ENCODE measurements around the gene NACAD.

NACAD gene

DNA sequence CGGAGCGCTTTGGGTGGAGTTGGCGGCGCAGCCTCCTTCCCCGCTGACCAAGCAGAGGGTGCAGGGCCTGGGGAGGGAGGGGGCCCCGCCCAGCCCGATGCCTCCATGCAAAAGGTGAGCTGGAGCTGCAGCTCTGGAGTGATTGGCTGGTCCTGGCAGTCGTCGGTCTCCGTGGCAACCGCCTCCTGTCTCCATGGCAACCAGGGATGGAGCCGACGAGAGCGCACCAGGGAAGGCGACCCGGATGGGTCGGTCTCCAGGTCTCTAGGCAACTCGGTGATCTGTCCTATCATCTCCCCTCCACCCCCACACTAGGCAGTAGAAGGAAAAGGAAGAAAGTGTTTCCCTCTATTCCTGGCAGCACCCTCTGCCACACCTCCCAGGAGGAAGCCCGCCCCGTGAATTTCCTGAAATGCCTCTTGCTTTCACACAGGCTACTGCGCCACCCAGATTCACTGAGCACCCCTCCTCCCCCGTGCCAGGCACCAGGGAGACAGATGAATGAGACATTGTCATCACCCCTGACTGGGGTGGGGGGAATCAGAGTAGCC lies 647 bp upstream of the NACAD start:
- peak; percentile 39 for DNase-seq

DNA sequence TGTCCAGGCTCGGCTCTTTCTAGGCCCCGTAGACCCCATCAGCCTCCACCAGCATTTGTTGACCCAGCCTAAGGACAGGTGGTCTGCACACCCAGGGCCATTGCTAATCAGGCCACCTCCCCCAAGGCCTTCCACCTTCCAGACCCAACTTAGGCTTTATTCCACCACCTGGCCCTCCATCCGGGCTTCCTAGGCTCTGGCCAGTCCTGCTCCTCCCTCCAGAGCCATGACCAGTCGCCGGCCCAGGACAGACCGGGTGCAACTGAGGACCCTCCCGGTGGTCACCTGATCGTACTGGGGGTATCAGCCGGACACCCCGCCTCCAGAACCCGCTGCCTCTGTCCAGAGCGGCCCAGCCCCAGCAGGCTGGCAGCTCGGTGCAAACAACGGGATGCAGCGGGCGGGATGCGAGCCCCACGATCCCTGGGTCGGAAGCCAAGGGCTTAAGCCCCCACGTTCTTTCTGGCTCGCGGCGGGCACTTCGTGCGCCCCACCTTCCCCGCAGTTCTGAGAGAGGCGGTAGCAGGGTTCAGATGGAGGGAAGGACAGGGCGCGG lies 545 bp downstream of the NACAD start:
- DNase-seq: no peak

DNA sequence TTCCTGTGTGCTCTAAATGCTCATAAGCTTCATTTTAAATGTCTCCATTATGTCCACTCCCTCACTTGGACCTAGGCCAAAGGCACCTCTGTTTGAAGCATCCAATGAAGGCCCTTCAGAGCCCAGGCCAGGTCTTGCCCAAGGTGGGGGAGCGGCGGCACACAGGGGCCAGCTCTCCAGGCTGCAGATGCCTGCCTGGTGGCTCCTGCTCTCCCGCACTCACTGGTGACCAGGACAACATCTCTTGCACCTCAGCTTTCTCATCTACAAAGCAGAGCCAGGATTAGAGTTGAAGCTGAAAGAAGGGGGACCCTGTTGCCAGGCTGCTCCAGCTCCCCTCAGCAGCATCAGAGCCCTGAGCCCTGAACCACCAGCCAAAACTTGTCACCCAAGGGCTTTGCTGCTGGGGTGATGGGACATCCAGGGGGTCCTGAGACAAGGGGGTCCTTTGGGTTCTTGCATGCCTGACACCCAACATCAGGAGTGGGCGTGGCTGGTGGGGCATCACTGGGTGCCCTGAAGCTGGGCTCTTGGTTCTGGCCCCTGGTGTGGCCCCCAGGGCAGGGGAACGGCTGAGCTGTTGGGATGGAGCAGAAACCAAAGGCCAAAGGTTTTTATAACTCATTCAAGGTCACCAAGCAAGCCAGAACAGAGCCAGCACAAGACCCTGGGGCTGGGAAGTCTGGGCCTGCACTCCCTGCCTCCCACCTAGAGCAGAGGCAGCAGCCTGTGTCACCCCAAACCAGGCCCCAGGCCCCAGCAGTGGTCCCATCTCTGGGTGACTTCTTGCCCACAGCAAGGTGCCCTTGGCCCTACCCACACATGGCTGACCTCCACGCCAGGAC lies 1.2 kb downstream of the NACAD start:
- DNase-seq: no peak

DNA sequence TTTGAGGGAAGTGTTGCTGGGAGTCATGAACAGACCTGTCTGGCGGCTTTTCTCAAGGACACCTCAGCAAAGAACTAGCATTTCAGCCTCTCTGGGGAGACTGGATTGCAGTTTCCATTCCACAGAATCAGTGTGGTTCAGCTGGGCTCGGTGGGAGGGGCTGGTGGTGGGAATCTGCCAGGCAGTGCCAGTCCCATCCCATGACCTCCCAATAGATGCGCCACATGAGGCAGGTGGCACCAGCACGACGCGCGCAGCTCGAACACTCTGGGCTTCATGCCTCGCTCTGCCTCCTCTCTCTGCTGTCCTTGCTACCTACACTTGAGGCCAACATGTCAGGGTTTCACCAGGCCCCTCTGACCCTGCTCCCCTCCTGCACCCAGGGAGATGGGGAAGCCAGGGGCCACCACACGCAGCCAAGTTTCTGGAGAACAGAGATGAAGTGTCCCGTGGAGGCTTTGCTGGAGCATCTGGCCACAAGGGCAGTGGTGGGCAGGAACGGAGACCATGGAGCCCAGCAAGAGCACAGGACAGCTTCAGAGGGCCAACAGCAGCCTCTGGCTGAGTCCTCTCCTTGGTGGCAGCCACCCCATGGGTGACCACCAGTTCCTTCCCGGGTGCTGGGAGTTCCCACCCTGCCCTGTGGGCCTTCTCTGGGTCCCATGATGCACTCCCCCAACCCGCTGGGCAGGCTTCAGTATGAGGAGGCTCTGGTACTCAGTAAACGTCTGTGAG lies 2.3 kb downstream of the NACAD start:
- DNase-seq: no peak

DNA sequence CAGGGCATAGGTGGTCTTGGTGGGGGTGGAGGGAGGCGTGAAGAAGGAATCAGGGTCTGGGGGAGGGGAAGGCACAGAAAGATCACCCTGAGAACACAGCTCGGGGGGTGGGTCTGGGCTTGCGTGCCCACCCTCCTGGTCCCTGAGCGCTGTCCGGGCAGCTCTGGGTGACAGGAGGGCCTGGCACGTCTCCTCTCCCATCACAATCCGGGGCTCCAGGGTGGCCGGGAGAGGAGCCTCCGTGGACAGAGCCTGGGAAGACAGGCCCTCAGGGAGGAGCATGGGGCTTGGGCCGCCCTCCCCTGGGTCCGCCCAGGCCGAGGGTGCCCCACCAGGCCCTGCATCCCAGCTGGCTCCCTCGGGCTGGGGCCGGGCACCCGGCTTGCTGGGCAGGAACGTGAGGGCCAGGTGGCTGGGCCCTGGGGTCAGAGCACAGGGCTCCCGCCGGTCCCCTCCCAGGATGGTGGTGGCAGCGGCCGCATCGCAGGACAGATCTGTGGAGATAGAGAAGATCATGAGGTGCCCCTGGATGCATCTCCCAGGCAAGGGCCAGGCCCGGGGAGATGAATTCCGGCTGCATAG lies 3.1 kb downstream of the NACAD start:
- DNase-seq: no peak

DNA sequence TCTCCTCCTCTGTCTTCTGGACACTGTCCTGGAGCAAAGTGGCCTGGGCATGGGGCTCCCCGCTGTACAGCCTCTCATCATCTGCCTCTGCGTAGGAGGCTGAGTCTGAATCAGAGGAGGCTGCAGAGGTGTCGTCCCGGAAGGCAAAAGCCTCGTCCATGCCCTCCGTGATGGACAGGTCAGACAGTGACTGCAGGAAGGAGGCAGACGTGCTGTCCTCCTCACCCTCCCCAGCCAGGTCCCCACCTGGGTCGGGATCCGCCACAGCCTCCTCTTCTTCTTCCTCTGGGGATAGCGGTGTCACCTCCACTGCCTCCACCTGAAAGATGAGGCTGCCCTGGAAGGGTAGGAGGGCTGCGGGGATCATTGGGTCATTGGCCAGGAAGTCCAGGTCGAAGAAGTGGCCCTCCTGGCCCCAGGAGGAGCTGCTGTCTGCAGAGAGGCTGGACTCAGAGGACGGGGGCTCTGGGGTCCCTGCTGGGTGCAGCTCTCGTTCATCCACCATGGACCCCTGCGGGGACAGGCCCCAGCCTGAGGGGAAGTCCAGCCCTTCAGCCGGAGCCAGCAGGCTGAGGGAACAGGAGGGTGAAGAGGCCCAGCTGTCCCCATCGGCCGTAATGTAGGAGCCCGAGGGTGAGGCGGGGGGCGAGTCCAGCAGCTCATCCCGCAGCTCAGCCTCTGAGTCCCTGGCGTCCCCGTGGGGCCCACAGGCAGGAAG lies 3.7 kb downstream of the NACAD start:
- DNase-seq: no peak

DNA sequence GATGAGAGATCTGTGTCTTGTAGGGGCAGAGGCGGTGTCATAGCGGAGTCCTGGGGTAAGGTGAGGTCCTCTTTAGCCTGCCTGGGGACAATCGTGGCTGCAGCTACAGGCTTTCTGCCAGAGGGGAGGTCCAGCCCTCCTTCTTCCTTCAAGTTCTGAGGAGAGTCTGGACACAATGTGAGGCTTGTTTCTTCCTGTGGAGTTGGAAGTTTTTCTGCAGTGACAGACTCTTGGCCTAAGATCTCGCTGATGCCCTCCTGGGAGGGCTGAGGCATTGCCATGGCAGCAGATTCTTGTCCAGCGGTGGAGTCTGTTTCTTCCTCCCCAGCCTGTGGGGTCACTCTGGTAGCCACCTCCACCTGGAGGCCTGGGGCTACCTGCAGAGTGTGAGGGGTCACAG lies 4.4 kb downstream of the NACAD start:
- no peak for DNase-seq

DNA sequence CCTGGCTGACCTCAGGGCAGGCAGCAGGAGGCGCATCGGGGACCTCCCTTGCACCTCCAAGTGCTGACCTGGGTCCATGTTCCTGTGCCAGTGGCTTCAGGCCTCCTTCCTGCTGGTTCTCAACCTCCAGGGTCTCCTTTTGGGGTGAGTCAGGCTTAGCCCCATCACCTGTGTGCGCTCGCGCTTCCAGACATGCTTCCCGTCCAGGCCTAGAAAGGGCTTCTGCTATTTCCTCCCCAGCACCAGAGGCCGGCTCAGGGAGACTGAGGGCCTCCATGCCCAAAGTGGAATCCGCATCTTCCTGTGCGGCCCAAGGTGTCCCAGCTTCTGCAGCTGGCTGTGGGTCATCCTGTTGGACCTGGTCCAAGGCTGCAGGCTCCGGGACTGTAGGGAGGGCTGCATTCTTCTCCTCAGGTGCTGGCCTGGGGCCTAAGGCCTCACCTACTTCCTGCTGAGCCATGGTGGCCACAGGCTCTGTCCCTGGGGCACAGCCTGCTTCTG lies 5.9 kb downstream of the NACAD start:
- DNase-seq: no peak

DNA sequence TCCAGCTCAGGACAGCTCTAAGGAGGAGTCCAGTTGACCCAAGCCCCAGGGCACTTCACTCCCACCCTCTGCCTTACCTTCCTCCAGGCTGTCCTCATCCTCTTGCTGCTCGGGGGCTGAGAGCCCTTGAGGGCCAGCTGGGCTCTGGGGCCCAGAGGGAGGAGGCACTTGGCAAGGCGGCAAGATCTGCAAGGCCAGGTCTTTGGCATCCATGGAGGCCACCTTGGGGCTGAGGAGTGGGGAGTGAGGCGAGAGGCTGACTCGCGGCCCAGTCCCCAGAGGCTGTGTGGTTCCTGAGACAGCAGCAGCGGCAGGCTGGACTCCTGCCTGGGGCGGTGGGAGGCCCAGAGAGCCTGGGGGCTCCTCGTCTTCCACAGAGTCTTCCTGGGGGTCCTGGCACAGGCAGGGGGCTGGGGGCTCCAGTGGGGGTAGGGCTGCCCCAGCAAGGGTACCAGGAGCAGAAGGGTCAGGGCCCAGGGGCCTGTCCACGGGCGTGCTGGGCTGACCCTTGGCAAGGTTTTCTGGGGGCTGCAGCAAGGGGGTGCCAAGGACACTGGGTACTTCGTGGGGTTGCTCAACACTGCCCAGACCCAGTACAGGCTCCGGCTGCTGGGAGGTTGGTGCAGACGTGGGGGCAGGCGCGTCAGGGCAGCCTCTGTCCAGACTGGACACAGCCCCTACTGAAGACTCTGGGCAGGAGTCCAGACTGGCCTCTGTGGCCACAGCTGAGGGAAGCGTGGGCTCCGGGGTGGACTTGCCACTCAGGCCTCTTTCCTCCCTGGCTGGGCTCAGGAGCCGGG lies 6.5 kb downstream of the NACAD start:
- no peak for DNase-seq

DNA sequence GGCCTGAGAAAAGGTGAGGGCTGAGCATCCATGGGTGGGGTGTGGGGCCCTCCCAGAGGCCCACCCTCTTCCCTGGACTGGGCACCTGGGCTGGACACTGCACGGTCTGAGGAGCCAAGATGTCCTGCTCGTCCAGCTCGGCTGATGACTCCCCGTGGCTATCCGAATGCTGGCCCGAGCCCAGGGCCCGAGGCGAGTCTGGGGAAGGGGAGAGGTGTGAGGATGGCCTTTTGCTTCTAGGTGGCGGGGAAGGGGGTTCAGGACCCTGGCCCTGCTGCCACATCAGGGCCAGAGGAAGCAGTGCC lies 7.1 kb downstream of the NACAD start:
- no peak for DNase-seq

DNA sequence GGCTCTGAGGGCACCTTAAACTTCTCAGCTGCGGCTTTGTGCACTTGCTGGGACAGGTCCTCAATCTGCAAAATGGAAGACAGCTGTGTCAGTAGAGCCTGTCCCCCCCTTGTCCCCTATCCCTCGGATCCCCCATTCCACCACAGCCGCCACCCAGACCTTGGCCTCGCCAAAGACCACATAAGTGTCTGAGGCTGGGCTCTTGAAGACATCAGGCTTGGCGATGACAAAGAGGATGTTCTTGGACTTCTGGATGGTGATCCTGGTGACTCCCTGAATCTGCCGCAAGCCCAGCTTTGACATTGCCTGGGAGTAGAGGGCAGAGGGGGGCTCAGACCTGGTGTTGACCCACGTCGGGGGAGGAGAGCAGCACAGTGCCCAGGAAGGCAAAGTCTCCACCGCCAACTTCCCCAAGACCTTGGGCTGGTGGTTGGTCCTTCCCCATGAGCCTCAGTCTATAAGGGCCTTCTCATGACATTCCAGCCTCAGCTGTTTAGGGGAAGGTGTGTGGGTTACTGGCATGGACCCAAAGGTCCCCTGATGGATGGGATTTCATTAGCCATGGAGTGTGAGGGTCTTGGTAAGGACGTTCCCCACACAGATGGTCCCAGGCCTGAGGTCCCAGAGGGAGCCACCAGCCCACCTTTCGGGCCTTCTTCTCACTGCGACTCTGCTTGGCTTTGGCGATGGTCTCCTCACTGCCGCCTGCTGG lies 7.7 kb downstream of the NACAD start:
- no peak for DNase-seq

DNA sequence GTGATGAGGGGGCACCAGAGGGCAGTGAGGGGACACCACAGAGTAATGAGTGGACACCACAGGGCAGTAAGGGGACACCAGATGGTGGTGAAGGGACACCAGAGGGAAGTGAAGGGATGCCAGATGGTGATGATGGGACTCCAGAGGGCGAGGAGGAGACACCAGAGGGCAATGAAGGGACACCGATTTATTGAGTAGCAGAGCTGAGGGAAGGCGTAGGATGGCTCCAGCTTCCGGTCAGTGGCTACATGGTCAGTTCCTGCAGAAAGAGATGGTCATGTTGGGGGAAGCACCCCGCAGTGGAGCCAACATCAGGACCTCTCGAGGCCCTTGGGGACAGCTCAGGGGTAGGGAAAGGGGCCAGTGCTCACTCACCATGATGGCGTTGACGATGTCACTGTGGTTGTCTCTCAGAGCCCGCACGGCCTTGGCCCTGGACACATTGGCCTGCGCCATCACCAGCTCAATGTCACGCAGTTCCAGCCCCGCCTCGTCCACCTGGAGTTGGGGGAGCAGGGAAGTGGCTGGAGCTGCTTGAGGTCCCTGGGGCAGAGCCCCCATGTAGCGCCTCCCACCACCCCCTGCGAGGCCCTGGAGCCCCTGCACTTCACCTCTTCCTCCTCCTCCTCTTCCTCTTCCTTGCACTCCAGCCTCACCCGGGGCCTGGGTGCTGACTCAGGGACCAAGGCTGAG lies 8.4 kb downstream of the NACAD start:
- no peak for DNase-seq

DNA sequence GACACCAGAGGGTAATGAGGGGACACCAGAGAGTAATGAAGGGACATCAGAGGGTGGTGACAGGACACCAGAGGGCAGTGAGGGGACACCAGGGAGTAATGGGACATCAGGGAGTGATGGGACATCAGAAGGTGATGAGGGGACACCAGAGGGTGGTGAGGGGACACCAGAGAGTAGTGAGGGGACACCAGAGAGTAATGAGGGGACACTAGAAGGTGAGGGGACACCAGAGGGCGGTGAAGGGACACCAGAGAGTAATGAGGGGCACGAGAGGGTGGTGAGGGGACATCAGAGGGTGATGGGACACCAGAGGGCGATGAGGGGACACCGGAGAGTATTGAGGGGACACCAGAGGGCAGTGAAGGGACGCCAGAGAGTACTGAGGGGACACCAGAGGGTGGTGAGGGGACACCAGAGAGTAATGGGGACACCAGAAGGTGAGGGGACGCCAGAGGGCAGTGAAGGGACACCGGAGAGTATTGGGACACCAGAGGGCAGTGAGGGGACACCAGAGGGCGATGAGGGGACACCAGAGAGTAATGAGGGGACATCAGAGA lies 10.6 kb downstream of the NACAD start:
- no peak for DNase-seq

DNA sequence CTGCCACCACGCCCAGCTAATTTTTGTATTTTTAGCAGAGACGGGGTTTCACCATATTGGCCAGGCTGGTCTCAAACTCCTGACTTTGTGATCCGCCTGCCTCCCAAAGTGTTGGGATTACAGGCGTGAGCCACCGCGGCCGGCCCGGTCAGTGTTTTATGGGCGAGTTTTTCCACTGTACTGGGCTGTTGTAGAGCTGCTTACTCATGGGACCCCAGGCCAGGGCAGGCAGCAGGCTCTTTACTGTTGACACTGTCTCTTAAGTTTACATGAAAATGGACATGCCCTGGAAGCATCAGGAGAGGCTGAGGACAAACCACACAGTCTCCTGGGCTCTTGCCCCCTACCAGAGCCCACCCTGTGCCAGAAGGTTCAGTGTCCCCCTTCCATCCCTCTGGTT lies 11.2 kb downstream of the NACAD start:
- no peak for DNase-seq

DNA sequence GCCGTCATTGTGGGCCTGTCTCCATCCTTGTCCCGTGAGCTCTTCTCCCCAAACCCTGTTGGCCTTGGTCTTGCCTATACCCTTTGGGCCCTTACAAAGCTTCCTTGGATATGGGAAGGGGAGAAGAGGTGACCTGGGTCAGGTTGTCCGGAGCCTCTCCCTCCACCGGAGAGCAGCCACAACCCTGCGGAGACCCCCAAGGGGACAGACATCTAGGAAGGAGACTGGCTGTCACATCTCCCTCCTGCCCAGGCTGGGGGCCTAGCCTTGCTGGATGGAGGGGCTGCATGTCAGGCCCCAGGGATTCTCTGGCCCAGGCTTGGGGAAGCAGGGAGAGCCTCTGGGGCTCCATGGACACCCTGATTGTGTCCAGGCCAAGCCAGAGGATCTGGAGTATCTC lies 11.8 kb downstream of the NACAD start:
- DNase-seq: no peak

DNA sequence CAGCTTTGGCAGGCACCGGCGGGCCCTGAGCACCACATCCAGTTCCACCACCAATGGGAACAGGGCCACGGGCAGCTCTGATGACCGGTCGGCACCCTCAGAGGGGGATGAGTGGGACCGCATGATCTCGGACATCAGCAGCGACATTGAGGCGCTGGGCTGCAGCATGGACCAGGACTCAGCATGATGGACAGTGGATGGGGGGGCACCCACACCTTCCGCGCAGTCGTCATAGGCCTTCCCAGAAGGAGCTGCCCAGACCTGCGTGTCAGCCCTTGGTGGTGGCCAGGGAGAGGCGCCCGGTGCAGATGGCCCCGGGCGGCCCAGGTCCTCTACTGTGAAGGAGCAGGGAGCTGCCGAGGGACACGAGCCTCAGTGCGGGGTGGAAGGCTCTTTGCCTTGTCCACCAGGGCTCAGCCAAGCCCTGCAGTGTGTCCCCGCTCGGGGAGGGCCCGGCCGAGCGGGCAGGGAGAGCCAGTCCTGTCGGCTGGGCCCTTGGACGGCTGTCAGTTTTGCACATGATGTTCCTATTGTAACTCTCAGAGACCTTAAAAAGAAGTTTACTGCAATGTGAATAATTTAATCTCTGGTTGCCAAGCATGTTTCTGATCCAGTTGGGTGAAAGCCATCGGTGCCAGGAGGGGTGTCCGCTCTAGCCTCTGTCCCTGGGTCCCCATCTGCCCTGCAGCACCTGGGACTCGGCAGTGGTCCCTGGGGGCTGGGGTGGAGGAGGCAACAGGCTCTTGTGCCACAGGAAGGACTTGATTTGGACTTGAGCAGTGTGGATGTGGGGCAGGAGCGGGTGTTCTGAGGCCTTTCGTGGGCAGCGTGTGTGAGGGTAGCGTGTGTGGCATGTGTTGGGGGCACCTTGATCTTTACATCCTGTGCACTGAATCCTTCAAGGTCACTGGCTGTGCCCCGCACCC lies 12.6 kb downstream of the NACAD start:
- DNase-seq: no peak

DNA sequence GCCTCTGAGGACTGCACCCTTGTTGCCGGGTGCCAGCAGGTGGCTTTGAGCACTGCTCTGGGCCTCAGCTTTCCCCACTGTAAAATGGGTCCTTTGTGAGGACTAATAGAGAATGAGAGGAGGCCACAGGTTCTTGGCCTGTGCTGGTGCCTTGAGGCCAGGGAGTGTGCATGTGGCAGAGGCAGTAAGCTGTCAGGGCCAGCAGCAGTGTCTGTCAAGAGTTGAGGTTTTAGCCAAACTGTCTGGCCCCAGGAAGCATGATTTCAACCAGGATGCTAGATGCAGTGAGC lies 13.5 kb downstream of the NACAD start:
- no peak for DNase-seq

DNA sequence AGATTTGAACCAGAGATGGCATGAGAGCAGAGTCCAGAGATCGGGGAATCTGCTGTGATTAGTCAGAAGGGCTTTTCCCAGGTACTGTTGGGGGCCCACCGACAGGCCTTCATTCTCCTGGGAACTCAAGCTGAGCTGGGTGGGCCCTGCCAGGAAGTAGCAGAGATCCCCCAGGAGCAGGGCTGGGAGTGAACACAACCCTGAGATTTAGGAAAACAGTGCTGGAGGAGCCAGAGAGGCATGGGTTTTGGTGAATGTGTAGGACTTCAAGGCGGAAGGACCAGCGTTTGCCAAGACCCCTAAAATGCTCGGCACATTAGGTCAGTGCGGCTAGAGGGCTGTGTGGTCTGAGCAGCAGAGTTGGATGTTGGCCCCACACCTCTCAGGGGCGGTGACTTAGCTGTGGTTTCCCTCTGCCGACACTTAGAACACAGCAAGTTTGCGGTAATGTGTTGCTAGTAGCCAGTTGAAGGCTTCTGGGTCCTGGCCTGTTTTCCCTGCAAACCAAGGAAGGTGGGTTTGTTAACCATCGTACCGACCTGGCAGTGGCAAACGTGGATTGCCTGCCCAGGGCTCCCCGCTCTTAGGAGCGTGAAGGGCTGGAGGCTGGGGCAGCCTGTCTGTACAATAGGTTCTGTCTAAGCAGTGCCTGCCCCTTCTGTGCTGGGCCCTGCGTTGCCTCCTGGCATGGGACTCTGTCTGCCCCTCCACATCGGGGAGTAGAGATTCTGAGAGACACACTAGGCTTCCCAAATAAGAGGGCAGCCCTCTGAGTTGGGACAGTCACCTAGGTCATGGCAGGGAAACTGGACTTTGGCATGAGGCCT lies 14.0 kb downstream of the NACAD start:
- no peak for DNase-seq
